ENCODE results near the gene MAST2. TPM values are rescaled to one million over a fixed set of nuclear protein-coding genes. Genes with fewer than 3 reads are reported as not detected.

The MAST2 gene
- total and polyA plus RNA-seq, 2 of the 4 experiments (the other 2 are of a cell fraction), result 14.2 to 41.0 TPM

- WGBS, 2 experiments (ENCODE audit: extremely low coverage in 2 of 2, insufficient read length in 1 of 2), result no CpG with 5 or more reads among the region's 5 CpGs
- dilution Hi-C loops (cut with HindIII; ENCODE audit: low sequenced_read_pairs, unreplicated experiment), result no loop called here
- in situ Hi-C loops (cut with MboI; ENCODE audit: low sequenced_read_pairs), result no loop called here
- 0 out of 2 replicates have a peak, but pooled peaks cover 1% of the 10 kb centered on the region for H3K4me1 ChIP-seq (ENCODE audit: control insufficient read depth, insufficient read depth, low read length)
- no peak overlapping the region for H2BK20ac ChIP-seq (ENCODE audit: low read depth, low read length)
- no TSS peak for BruUV-seq (replicated peaks)
- no peak overlapping the region for H4K91ac ChIP-seq (ENCODE audit: insufficient read depth, low read depth, low read length)
- H2AK5ac ChIP-seq (ENCODE audit: low read depth, low read length), result no peak overlapping the region
- no peak overlapping the region for H2AK9ac ChIP-seq (replicated peaks; ENCODE audit: low read depth, low read length, poor library complexity)
- no peak overlapping the region for H2BK5ac ChIP-seq (ENCODE audit: low read depth, low read length, poor library complexity, severe bottlenecking)
- H4K20me1 ChIP-seq (ENCODE audit: insufficient read depth, low read length), result no peaks in the 10 kb centered on the region
- no peaks in the 10 kb centered on the region for H3K79me1 ChIP-seq (ENCODE audit: low read depth in 1 of 2, low read length in 2 of 2)
- ATAC-seq (ENCODE audit: low read depth) (no peak), DNase-seq (no peak)
- CTCF ChIA-PET, result no interaction called here
- H4K8ac ChIP-seq (ENCODE audit: low read depth in 2 of 2, low read length in 2 of 2), result no peak overlapping the region
- H3K27ac ChIP-seq (ENCODE audit: insufficient read depth, low read length), result no peak overlapping the region
- no peak overlapping the region for H3K4me2 ChIP-seq (ENCODE audit: low read depth, low read length)
- intact Hi-C loops (cut with micrococcal nuclease), result no loop called here
- H3K4me3 ChIP-seq (ENCODE audit: insufficient read depth, low read depth, low read length), result no peak overlapping the region
- H3K4ac ChIP-seq (ENCODE audit: low read depth, low read length), result no peak overlapping the region
- H2BK15ac ChIP-seq (ENCODE audit: low read depth, low read length), result no peak overlapping the region
- no peak overlapping the region for H3K56ac ChIP-seq (ENCODE audit: extremely low read depth, insufficient read depth, low read length)
- H4K5ac ChIP-seq (ENCODE audit: low read depth, low read length), result no peak overlapping the region
- H3K18ac ChIP-seq (ENCODE audit: low read depth, low read length), result no peak overlapping the region
- POLR2A ChIA-PET (ENCODE audit: unreplicated experiment), result no interaction called here
- no peaks in the 10 kb centered on the region for H3K36me3 ChIP-seq (ENCODE audit: control insufficient read depth, insufficient read depth, low read length)
- no peaks in the 10 kb centered on the region for H3K9me1 ChIP-seq (ENCODE audit: insufficient read depth, low read length)
- no peak overlapping the region for H2BK120ac ChIP-seq (ENCODE audit: low read depth, low read length)
- TF ChIP-seq BHLHE40 (IDR thresholded peaks at IDR 0.05; ENCODE audit: low read depth, low read length) (no peak), SMC3 (IDR thresholded peaks at IDR 0.05; ENCODE audit: low read depth, low read length) (no peak), RAD21 (IDR thresholded peaks at IDR 0.05; ENCODE audit: low read length) (no peak), CTCF (conservative IDR thresholded peaks at IDR 0.05; ENCODE audit: low read depth, low read length) (no peak), ELK1 (IDR thresholded peaks at IDR 0.05; ENCODE audit: borderline replicate concordance, low read depth, low read length) (no peak)
- no peak overlapping the region for H2AFZ ChIP-seq (replicated peaks; ENCODE audit: low read length, poor library complexity)
- no peak overlapping the region for H3K14ac ChIP-seq (replicated peaks; ENCODE audit: low read depth, low read length)
- H3K27me3 ChIP-seq (ENCODE audit: control insufficient read depth, insufficient read depth, low read length), result peaks cover 12% of the 10 kb centered on the region
- no peak overlapping the region for H3K9ac ChIP-seq (ENCODE audit: low read depth, low read length)
- peaks cover 4% of the 10 kb centered on the region; the same call in 1 of the 2 replicates for H3K9me3 ChIP-seq (ENCODE audit: control insufficient read depth, insufficient read depth, low read length)
- no peak overlapping the region for H3K23ac ChIP-seq (ENCODE audit: low read depth, low read length)
Measured at GRCh38 chr1:45755697-45756096, 47.7 kb upstream of the MAST2 start.

Measured in IMR-90 (cell line).